Sigmoid colon (tissue), 7 donors: ENCODE measurements around the gene JDP2. TPM values are rescaled to one million over a fixed set of nuclear protein-coding genes. Genes with fewer than 3 reads are reported as not detected.

Experiments used
- DNase-seq: peaks from one replicate; pipeline ENCODE4 v3.0.0-alpha.2; 2019
- H3K27ac ChIP-seq, 4 donors: fragments of 200-600 bp; sonication (generic); one replicate each; pipeline ENCODE4 v1.5.1; 2016 to 2019; ENCODE audit warnings: mild to moderate bottlenecking in 1 of 4
- H3K27me3 ChIP-seq, 3 donors: fragments of 200-600 bp; sonication (generic); one replicate each; pipeline ENCODE4 v1.5.1; 2019; ENCODE audit warnings: mild to moderate bottlenecking in 1 of 3
- H3K36me3 ChIP-seq, 4 donors: fragments of 200-600 bp; sonication (generic); one replicate each; pipeline ENCODE4 v1.5.1; 2016 to 2019
- H3K4me1 ChIP-seq, 4 donors: fragments of 200-600 bp; sonication (generic); one replicate each; pipeline ENCODE4 v1.5.1; 2017 to 2019
- H3K4me3 ChIP-seq, 4 donors: fragments of 200-600 bp; sonication (generic); one replicate each; pipeline ENCODE4 v1.5.1; 2017 to 2019; ENCODE audit warnings: mild to moderate bottlenecking in 2 of 4, moderate library complexity in 1 of 4
- H3K9me3 ChIP-seq, 4 donors: fragments of 200-600 bp in 3 of 4; sonication (generic) in 3 of 4; one replicate each; pipeline versions ENCODE4 v1.5.1 to v1.6.1; 2013 to 2019
- CTCF ChIP-seq, 4 experiments: fragments of 450-650 bp in 3 of 4; fragments of 200-600 bp in 1 of 4; IDR thresholded peaks; one replicate each; pipeline ENCODE4 v1.5.1; 2016 to 2019; ENCODE audit warnings: antibody characterized with exemption in 4 of 4, mild to moderate bottlenecking in 3 of 4, moderate library complexity in 2 of 4
- EP300 ChIP-seq, 4 donors: sonication (generic); formaldehyde crosslinking; IDR thresholded peaks; one replicate each; pipeline ENCODE4 v1.6.1; 2017; ENCODE audit warnings: antibody characterized with exemption in 4 of 4
- POLR2A ChIP-seq, 2 donors: fragments of 450-650 bp; IDR thresholded peaks; one replicate each; pipeline ENCODE4 v1.6.1; 2016; ENCODE audit warnings: antibody characterized with exemption in 2 of 2, mild to moderate bottlenecking in 2 of 2, moderate library complexity in 2 of 2
- POLR2AphosphoS5 ChIP-seq, 4 donors: sonication (generic); formaldehyde crosslinking; IDR thresholded peaks; one replicate each; pipeline ENCODE4 v1.6.1; 2017; ENCODE audit warnings: antibody characterized with exemption in 4 of 4
- WGBS, 2 donors: extraction: QIAGEN DNeasy Blood & Tissue Kit; methylation state at CpG; one replicate each; pipeline ENCODE4 v1.1.7; 2013; 5-methylcytosine and 5-hydroxymethylcytosine counted together
- intact Hi-C: fragments of 100-400 bp; cut with DNase I; formaldehyde crosslinking; loops from one replicate; pipeline ENCODE4 v1.15.1; 2023
- polyA plus RNA-seq, 3 donors: library from polyadenylated mRNA; stranded (reverse); fragments of 200-250 nt; gene quantifications; one replicate each; pipeline ENCODE4 v1.2.3, GENCODE V29; 2013
- total RNA-seq, 4 donors: library from RNA; depleted of rRNA; stranded (reverse); fragments of >200 nt; gene quantifications; one replicate each; pipeline ENCODE4 v1.1.0, GENCODE V29; 2016
- donor health status: healthy with polysubstance abuse.
- donor health status: Bipolar disorder and iron deficiency.
- donor health status: healthy.

Gene JDP2
- total and polyA plus RNA-seq, 7 donors, result 24.5 to 90.0 (median 54.9) TPM

GRCh38 chr14:75418850-75419768 lies 8.7 kb upstream of the JDP2 start:
- Histone ChIP-seq H3K4me1 (peaks cover 0 to 6% (median 0%) of the 10 kb centered on the region in 4 donors), H3K4me3 (no peak overlapping the region)

GRCh38 chr14:75422169-75422568 lies 5.7 kb upstream of the JDP2 start:
- intact Hi-C loops, result no loop called here
- Histone ChIP-seq H3K36me3 (no peaks in the 10 kb centered on the region), H3K27ac (no peak overlapping the region), H3K4me1 (peaks cover 0 to 15% (median 6%) of the 10 kb centered on the region in 4 donors), H3K9me3 (no peaks in the 10 kb centered on the region), H3K4me3 (no peak overlapping the region), H3K27me3 (no peaks in the 10 kb centered on the region)
- no peak for TF ChIP-seq POLR2AphosphoS5 (IDR thresholded peaks at IDR 0.05)
- TF ChIP-seq POLR2A (IDR thresholded peaks at IDR 0.05), result no peak
- TF ChIP-seq EP300 (IDR thresholded peaks at IDR 0.05), result no peak
- TF ChIP-seq CTCF (IDR thresholded peaks at IDR 0.05), result no peak
- DNase-seq, result no peak
- 85 to 86% methylated on average over 8 of the region's 8 CpGs for WGBS, 2 donors

More at GRCh38 chr14:75418850-75419768, 8.7 kb upstream of the JDP2 start:
- intact Hi-C loops, result no loop called here
- Histone ChIP-seq H3K27me3 (no peaks in the 10 kb centered on the region), H3K9me3 (no peaks in the 10 kb centered on the region), H3K27ac (no peak overlapping the region), H3K36me3 (no peaks in the 10 kb centered on the region)
- 9 to 27% methylated on average over 16 of the region's 16 CpGs for WGBS, 2 donors
- DNase-seq, result no peak
- TF ChIP-seq CTCF (IDR thresholded peaks at IDR 0.05) (no peak), POLR2A (IDR thresholded peaks at IDR 0.05) (no peak), EP300 (IDR thresholded peaks at IDR 0.05) (no peak), POLR2AphosphoS5 (IDR thresholded peaks at IDR 0.05) (no peak)

- no peak for TF ChIP-seq CTCF (IDR thresholded peaks at IDR 0.05)
- no peak for TF ChIP-seq EP300 (IDR thresholded peaks at IDR 0.05)
- no peak for TF ChIP-seq POLR2A (IDR thresholded peaks at IDR 0.05)
- no peak for TF ChIP-seq POLR2AphosphoS5 (IDR thresholded peaks at IDR 0.05)
- H3K9me3 ChIP-seq, result no peaks in the 10 kb centered on the region
- 92 to 98% methylated on average over 1 of the region's 1 CpG for WGBS, 2 donors
- peaks cover 0 to 22% (median 18%) of the 10 kb centered on the region in 4 donors for H3K4me1 ChIP-seq
- no peaks in the 10 kb centered on the region for H3K36me3 ChIP-seq
- DNase-seq, result no peak
- intact Hi-C loops, result no loop called here
- H3K27ac ChIP-seq, result no peak overlapping the region
- H3K4me3 ChIP-seq, result no peak overlapping the region
- H3K27me3 ChIP-seq, result no peaks in the 10 kb centered on the region
Observed at GRCh38 chr14:75424496-75424895, 3.3 kb upstream of the JDP2 start.

- no peak for DNase-seq
- H3K36me3 ChIP-seq, result no peaks in the 10 kb centered on the region
- no peak overlapping the region for H3K4me3 ChIP-seq
- no peak for TF ChIP-seq EP300 (IDR thresholded peaks at IDR 0.05)
- TF ChIP-seq POLR2A (IDR thresholded peaks at IDR 0.05), result no peak
- TF ChIP-seq POLR2AphosphoS5 (IDR thresholded peaks at IDR 0.05), result no peak
- TF ChIP-seq CTCF (IDR thresholded peaks at IDR 0.05), result no peak
- WGBS, 2 donors, result 78 to 86% methylated on average over 4 of the region's 4 CpGs
- intact Hi-C loops, result loop anchor here (5.0 kb wide), 1 partner anchor 42 kb away; no protein-coding TSS in a partner anchor
- H3K9me3 ChIP-seq, result no peaks in the 10 kb centered on the region
- peaks cover 0 to 31% (median 28%) of the 10 kb centered on the region in 4 donors for H3K4me1 ChIP-seq
- H3K27me3 ChIP-seq, result no peaks in the 10 kb centered on the region
- H3K27ac ChIP-seq, result no peak overlapping the region
Observed at GRCh38 chr14:75425446-75425845, 2.4 kb upstream of the JDP2 start.
